PC-9 (cell line): ENCODE results near the gene SPON2. TPM values are rescaled to one million over a fixed set of nuclear protein-coding genes. Genes with fewer than 3 reads are reported as not detected.

Experiments
- BruUV-seq: library from RNA; stranded (reverse); fragments of 400-500 nt; replicated peaks from 2 replicates; lab custom pipeline; 2021; lab: Mats Ljungman, UMichigan
- CTCF ChIA-PET: fragments of 300-600 bp; sonication (Branson Sonifier 250); formaldehyde crosslinking; loops from one replicate; lab custom pipeline; 2022; ENCODE audit warnings: antibody characterized with exemption; lab: Charles Lee
- POLR2A ChIA-PET: fragments of 300-600 bp; sonication (Branson Sonifier 250); formaldehyde crosslinking; loops from one replicate; lab custom pipeline; 2022; ENCODE audit warnings: antibody characterized with exemption; ENCODE audit not compliant: unreplicated experiment; lab: Charles Lee
- DNase-seq, 2 experiments: peaks; one replicate each; pipeline versions ENCODE4 v3.0.0 to v3.0.0-alpha.2; 2015 to 2022; ENCODE audit warnings: mixed read lengths in 1 of 2
- H2AFZ ChIP-seq: fragments of 200-600 bp; sonication (generic); 2 replicates; pipeline ENCODE4 v1.8.1; 2017; ENCODE audit warnings: antibody characterized with exemption
- H3F3A ChIP-seq: fragments of 200-600 bp; sonication (generic); 2 replicates; pipeline ENCODE4 v1.8.1; 2017; ENCODE audit warnings: antibody characterized with exemption, mild to moderate bottlenecking, low read depth; ENCODE audit not compliant: insufficient read depth
- H3K27ac ChIP-seq: fragments of 200-600 bp; sonication (generic); 2 replicates; pipeline ENCODE4 v1.6.1; 2016; ENCODE audit warnings: mixed run types
- H3K27me3 ChIP-seq: fragments of 200-600 bp; sonication (generic); 2 replicates; pipeline ENCODE4 v1.6.1; 2016; ENCODE audit warnings: low read depth, mixed run types; ENCODE audit not compliant: insufficient read depth
- H3K36me3 ChIP-seq: fragments of 200-600 bp; sonication (generic); 2 replicates; pipeline ENCODE4 v1.6.1; 2016; ENCODE audit warnings: low read depth, mixed run types
- H3K4me1 ChIP-seq: fragments of 200-600 bp; sonication (generic); replicated peaks from 2 replicates; pipeline ENCODE4 v1.6.1; 2016; ENCODE audit warnings: mixed run types; ENCODE audit not compliant: insufficient read depth
- H3K4me2 ChIP-seq: fragments of 200-600 bp; sonication (generic); 2 replicates; pipeline ENCODE4 v1.6.1; 2017; ENCODE audit warnings: mixed run types
- H3K4me3 ChIP-seq: fragments of 200-600 bp; sonication (generic); 2 replicates; pipeline ENCODE4 v1.6.1; 2016; ENCODE audit warnings: mixed run types
- H3K79me2 ChIP-seq: fragments of 200-600 bp; sonication (generic); 2 replicates; pipeline ENCODE4 v1.6.1; 2017; ENCODE audit warnings: low read depth, mixed run types
- H3K9me2 ChIP-seq: fragments of 200-600 bp; sonication (generic); 2 replicates; pipeline ENCODE4 v1.8.1; 2017; ENCODE audit warnings: mild to moderate bottlenecking; ENCODE audit not compliant: insufficient read depth
- H3K9me3 ChIP-seq: fragments of 200-600 bp; sonication (generic); 2 replicates; pipeline ENCODE4 v1.8.1; 2016; ENCODE audit warnings: low read depth; ENCODE audit not compliant: insufficient read depth
- H4K20me1 ChIP-seq: fragments of 200-600 bp; sonication (generic); 2 replicates; pipeline ENCODE4 v1.8.1; 2017; ENCODE audit not compliant: insufficient read depth
- CTCF ChIP-seq: fragments of 200-600 bp; sonication (generic); conservative IDR thresholded peaks from 2 replicates; pipeline ENCODE4 v1.6.1; 2017; ENCODE audit warnings: mixed run types, antibody characterized with exemption, mild to moderate bottlenecking, moderate library complexity
- EZH2 ChIP-seq: fragments of 200-600 bp; sonication (generic); IDR thresholded peaks from 2 replicates; pipeline ENCODE4 v1.8.0; 2017; ENCODE audit warnings: antibody characterized with exemption, low read depth
- intact Hi-C: fragments of 100-400 bp; cut with micrococcal nuclease; formaldehyde crosslinking; loops from one replicate; pipeline ENCODE4 v1.10.0; 2022; ENCODE audit not compliant: unreplicated experiment
- total RNA-seq: library from RNA; stranded (reverse); gene quantifications from 2 replicates; pipeline ENCODE4 v1.2.3, GENCODE V29; 2021

SPON2 gene
- total RNA-seq, 1 experiment from 2014 or later = 2.0 TPM

GRCh38 chr4:1164040-1164439 is 8.3 kb downstream of the SPON2 start:
- DNase-seq = no peak
- Histone ChIP-seq H3F3A (no peaks in the 10 kb centered on the region), H3K4me2 (no peak overlapping the region), H2AFZ (no peak overlapping the region), H3K79me2 (no peaks in the 10 kb centered on the region), H3K27me3 (peaks cover 5% of the 10 kb centered on the region; the same call in 1 of the 2 replicates), H3K36me3 (no peaks in the 10 kb centered on the region), H3K9me2 (no peaks in the 10 kb centered on the region), H3K4me1 (no peaks in the 10 kb centered on the region), H3K9me3 (no peaks in the 10 kb centered on the region), H3K4me3 (no peak overlapping the region), H4K20me1 (no peaks in the 10 kb centered on the region), H3K27ac (no peak overlapping the region)
- TF ChIP-seq EZH2 (no peak), CTCF (no peak)
- intact Hi-C loops = no loop called here
- BruUV-seq = no TSS peak
- CTCF ChIA-PET = no interaction called here
- POLR2A ChIA-PET = no interaction called here

- no peaks in the 10 kb centered on the region for H3K36me3 ChIP-seq
- H4K20me1 ChIP-seq = no peaks in the 10 kb centered on the region
- no peaks in the 10 kb centered on the region for H3K9me2 ChIP-seq
- ChIA-PET CTCF (no interaction called here), POLR2A (no interaction called here)
- no peaks in the 10 kb centered on the region for H3K4me1 ChIP-seq
- BruUV-seq = no TSS peak
- H3F3A ChIP-seq = no peaks in the 10 kb centered on the region
- intact Hi-C loops = no loop called here
- no peak for DNase-seq
- no peak overlapping the region for H2AFZ ChIP-seq
- H3K9me3 ChIP-seq = 0 out of 2 replicates have a peak, but pooled peaks cover 4% of the 10 kb centered on the region
- no peak overlapping the region for H3K4me2 ChIP-seq
- no peak for TF ChIP-seq EZH2
- no peak for TF ChIP-seq CTCF
- H3K27ac ChIP-seq = no peak overlapping the region
- no peaks in the 10 kb centered on the region for H3K79me2 ChIP-seq
- no peak overlapping the region for H3K4me3 ChIP-seq
- H3K27me3 ChIP-seq = peaks cover 29% of the 10 kb centered on the region
Measured at GRCh38 chr4:1160351-1160750, 12.0 kb downstream of the SPON2 start.

DNA sequence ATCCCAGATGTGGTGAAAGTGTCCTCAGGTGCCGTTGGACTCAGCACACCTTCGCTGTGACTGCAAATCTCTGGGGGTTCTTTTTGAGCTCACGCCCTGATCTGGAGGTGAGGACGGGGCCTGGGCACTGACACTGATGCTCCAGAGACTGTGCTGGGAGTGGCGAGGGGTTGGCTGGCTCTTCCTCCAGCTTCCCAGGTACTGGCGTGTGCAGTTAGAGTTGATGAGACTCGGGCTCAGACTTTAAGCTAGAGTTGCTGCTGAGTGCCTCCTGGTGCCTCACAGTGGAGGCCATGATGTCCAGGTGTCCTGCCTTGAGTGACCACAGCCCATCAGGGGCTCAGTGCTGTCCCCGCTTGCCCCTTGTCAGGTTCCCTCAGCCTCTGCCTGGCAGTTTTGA is 16.3 kb downstream of the SPON2 start:
- TF ChIP-seq CTCF (no peak), EZH2 (no peak)
- POLR2A ChIA-PET = no interaction called here
- Histone ChIP-seq H3K9me3 (0 out of 2 replicates have a peak, but pooled peaks cover 4% of the 10 kb centered on the region), H3F3A (no peaks in the 10 kb centered on the region), H3K79me2 (no peaks in the 10 kb centered on the region), H3K4me2 (no peak overlapping the region), H3K27ac (no peak overlapping the region), H3K27me3 (peaks cover 67% of the 10 kb centered on the region), H3K4me1 (peaks cover 5% of the 10 kb centered on the region; the same call in 1 of the 2 replicates), H3K4me3 (no peak overlapping the region), H3K36me3 (no peaks in the 10 kb centered on the region), H3K9me2 (no peaks in the 10 kb centered on the region), H2AFZ (no peak overlapping the region), H4K20me1 (no peaks in the 10 kb centered on the region)
- CTCF ChIA-PET = no interaction called here
- DNase-seq = no peak
- no TSS peak for BruUV-seq
- intact Hi-C loops = no loop called here
